Right kidney (tissue), 1 donor: Measurements from ENCODE around the gene HAP1.
"Not testable (repeated sequence)": the region's sequence is repeated elsewhere in the genome, so short reads cannot be mapped to it uniquely, and the experiment has no call there.

ENCODE experiments used
- DNase-seq: peaks from one replicate; pipeline ENCODE4 v3.0.0-alpha.2; 2016

Gene HAP1

DNA sequence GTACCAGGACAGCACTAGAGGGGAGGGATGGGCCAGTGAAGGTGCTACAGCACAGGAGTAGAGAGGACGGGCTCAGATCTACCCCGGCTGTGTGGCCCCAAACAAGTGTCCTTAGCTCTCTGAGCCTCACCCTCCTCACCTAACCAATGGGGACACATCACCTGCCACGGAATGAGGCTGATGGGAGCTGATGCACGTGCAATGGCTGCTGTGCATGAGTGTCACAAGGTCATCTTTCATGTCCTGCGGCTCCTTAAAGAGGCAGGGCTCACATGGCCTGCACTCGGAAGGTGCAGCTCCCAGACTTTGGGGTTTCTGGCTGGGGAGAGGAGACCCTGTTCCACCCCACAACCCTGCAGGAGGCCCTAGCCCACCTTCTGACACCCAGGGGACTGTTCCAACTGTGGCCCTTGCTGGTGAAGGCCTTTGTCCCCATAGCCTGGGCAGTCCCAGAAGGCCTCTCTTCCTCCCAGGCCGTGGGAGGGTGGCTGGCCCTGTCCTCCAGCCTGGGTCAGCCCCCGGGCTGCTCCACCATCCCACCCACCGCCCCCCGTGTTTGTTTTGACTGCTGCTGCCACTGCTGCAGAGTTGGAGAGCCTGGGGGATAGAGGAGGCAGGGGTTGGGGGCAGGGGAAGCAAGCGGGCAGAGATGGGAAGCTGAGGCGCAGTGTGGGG is 10.5 kb downstream of the HAP1 start:
- no peak for DNase-seq

DNA sequence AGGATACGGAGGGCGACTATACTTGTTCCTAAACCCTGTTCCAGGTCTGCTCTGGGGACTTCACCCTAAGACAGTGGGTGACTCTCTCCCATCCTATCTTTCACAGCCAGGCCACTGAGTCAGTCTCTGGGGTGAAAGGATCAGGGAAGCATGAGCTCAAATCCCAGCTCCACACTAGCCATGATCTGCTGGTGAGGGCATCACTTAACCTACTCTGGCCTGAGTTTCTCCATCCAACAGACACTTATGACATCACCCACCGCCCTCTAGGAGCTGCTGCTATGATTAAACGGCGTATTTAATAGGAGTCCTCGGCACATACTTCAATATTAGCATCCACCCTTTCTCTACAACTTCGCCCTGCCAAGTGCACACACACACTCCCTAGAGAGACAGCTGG is 12.2 kb downstream of the HAP1 start:
- DNase-seq = no peak

DNA sequence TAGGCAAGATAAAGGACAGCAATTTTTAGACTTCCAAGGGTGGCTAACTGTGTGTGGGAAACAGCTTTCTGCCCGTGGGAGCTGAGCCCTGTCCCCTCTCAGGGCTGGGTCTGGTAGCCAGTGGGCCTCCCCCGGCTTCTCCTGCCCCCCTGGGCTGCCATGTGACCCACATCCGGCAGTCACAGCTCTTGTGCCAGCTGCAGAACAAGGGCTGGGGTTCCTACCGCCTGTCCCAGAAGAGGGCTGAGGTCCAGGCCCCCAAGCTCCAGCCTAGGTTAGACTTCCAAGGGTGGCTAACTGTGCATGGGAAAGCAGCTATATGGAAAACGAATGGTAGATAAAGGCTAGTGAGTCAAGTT is 16.2 kb downstream of the HAP1 start:
- DNase-seq = no peak

DNA sequence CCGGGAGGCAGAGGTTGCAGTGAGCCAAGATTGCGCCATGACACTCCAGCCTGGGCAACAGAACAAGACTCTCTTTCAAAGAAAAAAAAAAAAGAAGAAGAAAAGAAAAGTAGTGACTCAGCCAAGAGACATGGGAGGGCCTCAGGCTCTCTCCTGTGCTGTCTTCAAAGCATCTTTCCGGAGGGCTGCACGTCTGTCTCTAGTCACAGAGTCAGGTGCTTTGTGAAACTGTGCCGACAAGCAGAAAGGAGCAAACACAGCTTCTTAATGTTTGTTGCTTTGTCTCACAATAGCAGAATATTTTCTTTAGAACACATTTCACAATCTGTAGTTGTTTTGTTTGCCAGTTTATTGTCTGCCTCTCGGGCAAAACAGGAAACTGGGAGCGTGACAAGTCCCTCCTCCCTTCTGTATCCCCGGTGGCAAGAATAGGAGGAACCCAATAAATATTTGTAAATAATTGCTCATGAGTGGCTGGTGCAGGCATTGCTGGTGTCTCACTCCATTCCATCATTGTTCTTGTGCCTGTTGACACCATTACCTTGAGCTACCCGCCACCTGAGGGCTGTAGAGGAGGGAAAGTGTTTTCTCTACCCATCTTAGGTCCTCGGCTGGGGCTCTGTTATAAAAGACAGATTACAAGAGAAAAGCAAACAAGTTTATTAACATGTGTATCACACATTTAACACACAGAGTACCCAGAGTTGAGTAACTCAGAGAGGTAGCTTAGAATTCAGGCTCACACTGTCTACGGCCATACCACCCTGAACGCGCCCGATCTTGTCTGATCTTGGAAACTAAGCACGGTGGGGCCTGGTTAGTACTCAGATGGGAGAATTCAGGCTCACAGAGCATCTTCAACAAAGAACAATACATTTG is 16.8 kb downstream of the HAP1 start:
- no peak for DNase-seq

DNA sequence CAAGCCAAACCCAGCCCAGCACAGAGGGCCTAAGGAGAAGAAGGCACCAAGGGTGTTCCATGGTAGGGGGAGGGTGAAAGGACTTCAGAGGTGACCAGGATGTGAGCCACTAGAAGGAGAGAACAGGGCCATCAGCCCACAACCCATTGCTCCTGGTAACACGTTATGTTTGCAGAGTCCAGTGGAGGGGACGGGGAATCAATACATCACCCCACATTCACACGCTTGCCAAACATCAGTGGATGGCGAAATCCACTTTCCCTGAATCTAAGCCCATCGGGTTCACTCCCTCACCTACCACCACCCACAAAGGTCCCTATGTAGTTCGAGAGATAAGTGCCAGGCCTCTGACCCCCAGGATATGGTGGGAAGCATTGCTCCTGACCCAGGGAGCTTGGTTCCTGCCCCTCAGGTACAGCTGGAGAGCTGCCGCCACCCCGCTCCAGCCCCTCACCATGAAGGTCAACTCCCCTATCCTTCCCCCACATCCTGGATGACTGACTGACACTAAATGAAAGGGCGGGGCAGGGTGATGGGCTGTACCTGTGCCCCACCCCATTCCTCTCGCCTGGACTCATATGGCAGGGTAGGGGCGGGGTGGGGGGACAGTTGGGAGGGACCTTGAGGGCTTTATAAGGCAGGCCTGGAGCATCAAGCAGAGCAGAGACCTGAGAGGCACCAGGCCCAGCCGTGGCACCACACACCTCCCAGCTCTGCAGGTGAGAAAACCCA is 22.6 kb downstream of the HAP1 start, which contains the start of gene GAST:
Gene GAST (plus strand): TSS at position 663 of the 732 bp plus-strand sequence. CDS start 3,106 bp downstream, outside the sequence.
- no peak for DNase-seq

DNA sequence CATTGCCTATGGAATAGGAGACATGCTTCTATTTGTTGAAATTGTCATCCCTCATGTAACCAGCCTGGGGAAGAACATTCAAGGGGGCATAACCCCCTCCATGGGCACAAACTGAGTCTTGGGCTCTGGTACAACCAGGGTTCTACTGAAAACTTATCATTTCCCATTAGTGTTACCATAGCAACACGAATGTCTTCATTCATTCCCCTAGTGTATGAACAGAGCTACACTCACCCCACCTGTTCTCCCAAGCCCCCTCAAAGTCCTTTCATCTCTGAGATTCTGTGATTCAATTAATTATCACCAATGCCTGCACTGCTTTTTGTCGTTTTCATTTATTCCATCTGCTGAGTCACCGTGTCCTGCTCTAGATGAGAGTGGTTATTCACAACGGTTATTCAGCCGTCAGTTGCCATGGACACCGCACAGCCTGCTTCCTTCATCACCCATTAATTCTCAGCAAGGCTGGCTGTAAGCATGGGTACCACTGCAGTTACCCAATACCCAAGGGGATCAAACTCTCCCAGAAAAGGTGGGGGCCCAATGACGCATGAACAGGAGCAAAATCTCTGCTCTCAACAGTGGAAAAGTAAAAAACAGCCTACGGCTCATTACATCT is 23.9 kb downstream of the HAP1 start:
- no peak for DNase-seq

DNA sequence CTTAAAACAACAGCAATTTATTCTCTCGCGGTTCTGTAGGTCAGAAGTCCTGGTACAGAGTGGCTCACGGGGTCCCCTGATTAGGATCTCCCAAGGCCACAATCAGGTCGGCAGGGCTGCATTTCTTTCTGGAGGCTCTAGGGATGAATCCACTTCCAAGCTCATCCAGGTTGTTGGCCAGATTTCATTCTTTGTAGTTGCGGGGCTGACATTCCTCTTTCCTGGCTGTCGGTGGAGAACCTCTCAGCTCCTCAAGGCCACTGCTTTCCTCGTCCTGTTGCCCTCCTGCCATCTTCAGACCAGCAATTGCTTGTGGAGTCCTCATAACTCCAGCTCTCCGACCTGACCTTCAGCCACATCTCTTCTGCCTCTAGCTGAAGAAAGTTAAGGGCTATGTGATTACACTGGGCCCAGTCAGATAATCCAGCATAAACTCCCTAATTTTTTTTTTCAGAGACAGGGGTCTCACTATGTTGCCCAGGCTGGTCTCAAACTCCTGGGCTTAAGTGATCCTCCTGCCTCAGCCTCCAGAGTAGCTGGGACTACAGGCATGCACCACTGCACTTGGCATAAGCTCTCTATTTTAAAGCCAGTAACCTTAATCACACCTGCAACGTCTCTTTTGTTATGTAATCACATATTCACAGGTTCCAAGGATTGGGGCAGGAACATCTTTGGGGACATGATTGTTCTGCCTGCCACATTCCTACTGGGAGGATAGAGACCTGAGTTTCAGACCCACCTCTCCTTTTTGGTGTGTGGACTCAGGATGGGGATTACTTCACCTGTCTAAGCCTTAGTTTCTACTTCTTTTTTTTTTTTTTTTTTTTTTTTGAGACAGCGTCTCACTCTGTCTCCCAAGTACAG is 26.4 kb downstream of the HAP1 start:
- no peak for DNase-seq

DNA sequence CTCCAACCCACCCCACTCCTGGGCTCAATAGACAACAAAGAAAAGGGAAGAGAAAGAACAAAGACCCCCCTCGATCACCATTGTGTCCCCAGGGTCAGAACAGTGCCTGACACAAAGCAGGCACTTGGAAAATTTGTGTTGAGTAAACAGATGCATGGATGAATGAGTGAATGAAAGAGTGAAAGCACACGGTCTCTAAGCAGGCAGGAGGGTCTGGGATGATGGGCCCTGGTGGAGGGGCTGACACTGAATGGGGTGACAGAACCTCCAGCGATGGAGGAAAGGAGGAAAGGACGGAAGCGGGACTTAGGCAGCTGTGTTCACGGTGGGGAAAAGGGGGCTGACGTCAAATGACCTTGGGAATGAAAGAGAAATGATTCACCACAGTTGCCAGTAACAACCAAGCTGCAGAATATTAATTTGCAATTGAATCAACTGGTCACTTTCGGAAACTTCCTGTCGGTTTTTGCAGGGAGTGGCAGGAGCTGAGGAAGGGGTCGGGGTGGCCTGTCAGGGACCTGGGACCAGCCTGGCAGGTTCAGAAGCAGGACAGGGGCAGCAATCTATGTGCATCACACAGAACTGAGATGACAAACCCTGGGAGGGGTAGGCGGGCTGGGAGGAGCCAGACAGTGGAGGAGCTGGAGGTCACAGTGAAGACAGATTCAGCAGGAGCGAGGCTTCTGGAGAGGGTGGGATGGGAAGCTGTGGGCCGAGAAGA is 29.0 kb downstream of the HAP1 start:
- DNase-seq = no peak

DNA sequence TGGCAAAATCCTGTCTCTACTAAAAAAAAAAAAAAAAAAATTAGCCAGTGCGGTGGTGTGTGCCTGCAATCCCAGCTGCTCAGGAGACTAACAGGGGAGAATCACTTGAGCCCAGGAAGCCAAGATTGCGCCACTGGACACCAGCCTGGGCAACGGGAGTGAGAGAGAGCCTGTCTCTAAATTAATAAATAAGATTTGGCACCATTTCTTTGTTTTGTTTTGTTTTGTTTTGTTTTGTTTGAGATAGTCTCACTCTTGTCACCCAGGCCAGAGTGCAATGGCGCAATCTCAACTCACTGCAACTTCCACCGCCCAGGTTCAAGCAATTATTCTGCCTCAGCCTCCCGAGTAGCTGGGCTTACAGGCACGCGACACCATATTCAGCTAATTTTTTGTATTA is 31.7 kb downstream of the HAP1 start:
- DNase-seq = no peak

DNA sequence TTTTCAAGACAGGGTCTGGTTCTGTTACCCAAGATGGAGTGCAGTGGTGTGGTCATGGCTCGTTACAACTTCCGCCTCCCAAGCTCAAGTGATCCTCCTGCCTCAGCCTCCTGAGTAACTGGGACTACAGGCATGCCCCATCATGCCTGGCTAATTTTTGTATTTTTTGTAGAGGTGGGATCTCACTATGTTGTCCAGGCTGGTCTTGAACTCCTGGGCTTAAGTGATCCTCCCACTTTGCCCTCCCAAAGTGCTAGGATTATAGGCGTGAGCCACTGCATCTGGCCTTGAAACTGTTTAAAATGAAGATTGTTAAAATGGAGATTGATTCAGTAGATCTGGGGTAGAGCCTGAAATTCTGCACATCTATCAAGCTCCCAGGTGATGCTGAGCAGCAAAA is 33.6 kb downstream of the HAP1 start:
- DNase-seq = not testable (repeated sequence)

DNA sequence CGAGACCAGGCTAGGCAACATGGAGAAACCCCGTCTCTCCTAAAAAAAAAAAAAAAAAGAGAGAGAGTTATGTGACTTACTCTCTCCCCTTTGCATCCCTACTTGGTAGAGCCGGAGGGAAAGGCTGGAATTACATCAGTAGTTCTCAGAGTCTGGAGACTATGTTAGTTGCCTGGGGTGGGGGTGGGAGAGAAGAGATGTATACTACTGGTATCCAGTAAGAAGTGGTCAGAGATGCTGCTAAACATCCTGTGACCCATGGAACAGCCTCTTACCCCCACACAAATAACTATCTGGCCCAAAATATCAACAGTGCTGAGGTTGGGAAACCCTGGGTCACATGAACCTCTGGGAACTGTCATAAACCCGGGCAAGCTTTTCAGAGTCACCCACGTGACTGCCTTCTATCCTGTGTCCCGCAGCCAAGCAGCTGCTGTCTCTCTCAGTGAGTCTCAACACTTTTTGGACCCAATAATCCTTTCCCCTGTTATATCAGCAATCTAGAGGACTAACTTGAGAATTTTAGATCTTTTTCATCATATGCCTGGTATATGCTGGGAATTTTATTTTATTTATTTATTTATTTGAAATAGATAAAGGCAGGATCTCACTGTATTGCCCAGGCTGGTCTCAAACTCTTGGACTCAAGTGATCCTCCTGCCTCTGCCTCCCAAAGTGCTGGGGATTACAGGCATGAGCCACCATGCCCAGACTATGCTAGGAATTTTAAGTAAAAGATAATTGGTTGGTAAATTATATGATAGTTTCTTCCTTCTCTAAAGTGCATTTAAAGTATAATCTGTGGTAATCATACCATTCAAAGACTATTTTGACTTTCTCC is 37.1 kb downstream of the HAP1 start:
- no peak for DNase-seq

DNA sequence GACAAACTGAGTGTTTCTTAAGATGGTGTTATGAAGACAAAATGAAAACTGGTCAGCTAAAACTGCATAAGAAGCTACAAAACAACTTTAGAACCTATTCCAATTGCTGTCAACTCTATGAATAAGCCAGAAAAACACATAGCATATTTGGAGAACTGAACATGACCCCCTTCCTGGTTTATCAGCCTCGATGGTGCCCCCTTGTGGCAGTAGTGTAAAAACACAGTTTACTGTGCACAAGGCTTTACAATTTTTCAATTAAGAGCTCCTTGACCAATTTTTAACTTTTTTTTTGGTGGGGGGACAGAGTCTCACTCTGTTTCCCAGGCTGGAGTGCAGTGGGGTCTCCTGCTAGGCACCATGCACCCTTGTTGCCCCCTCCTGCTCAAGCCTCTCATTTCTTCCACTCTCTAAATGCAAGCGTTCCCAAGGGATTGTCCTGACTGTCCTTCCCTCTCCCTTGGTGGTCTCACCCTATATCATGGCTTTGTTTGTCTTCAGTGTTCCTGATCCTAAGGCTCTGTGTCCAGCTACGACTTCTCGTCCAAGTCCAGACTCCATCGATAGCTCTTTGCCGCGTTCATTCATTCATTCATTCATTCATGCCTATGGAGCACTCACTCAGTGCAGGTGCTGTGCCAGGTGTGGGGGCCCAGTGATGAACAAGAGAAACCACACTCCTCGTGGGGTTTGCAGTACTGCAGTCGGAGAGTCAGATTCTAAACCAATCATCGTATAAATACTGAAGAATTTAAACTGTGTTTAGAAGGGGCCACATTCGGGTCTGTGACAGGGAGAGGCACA is 38.3 kb downstream of the HAP1 start:
- DNase-seq = no peak

DNA sequence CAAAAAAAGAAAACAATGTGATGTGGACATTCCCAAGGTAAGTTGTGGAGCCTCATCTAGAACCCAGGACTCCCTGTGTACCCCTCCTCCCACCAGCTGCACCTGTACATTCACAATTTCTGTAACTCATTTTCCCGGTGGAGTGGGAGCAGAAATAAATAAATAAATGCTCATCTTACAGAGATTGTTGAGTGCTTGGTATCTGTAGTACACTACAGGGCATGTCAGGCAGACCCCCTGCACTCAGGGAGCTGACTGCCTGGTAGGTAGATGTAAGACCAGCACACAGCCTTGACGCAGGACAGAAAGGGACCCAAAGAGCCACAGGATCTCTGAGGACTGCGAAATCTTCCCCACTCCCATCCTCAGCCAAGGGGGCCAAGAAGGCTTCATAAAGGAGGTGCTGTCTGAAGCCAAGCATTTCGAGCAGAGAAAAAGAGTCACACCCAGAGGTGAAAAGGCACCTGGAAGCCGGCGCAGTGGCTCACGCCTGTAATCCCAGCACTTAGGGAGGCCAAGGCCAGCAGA is 39.2 kb downstream of the HAP1 start:
- DNase-seq = no peak

DNA sequence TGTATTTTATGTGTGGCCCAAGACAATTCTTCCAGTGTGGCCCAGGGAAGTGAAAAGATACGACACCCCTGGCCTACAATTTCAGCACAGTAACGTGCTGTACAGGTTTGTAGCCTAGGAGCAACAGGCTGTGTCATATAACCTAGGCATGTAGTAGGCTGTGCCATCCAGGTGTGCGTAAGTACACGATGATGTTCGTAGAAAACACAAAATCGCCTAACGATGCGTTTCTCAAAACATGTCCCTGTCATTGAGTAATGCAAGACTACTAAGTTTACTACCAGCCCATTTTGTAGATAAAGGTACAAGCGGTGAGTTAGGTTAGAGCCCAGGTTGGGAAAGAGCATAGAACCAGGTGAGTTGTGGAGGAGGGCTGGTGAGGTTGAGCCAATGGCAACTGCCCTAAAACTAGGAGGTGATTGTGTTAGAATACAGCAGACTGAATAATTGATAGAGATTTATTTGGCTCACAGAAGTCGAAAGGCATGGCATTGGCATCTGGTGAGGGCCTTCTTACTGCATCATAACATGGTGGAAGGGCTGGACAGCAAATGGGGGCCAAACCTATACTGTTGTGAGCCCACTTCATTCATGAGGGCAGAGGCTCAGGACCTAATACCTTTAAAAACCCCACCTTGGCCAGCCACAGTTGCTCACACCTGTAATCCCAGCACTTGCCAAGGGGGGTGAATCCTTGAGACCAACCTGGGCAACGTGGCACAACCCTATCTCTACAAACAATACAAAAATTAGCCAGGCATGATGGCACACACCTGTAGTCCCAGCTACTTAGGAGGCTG is 41.5 kb downstream of the HAP1 start:
- DNase-seq = no peak

DNA sequence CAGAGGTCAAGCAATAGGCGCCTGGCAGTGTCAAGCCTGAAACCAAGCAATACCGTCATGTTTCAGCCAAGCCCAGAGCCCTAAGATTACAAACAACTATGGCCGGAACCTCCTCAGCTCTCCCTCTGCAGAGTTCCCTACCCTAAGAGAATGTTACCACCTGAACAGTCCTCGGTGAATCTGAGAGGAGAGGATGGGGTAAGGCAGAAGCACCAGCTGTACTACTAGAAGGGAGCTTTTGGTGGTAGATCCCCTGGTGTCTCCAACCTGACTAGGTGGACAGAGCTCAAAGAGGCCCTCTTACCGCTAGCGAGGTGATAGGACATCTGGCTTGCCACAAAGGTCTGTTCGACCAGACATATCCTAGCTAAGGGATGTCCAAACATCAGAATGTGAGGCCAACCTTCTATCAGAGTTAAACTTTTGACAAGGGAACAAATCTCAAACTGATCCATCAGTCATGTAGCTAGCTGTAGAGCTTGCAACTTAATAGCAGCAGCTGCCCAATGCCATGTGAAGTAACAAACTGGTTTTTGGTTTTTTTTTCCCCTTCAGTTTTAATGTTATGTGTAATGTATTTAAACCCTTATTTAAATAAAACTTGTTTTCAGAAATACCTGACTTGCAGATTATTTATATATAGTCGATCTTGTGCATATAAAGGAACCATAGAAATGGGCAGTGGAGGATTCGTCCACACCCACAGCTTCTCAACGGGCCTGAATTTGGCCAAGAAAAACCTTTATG is 43.2 kb downstream of the HAP1 start:
- DNase-seq = no peak

DNA sequence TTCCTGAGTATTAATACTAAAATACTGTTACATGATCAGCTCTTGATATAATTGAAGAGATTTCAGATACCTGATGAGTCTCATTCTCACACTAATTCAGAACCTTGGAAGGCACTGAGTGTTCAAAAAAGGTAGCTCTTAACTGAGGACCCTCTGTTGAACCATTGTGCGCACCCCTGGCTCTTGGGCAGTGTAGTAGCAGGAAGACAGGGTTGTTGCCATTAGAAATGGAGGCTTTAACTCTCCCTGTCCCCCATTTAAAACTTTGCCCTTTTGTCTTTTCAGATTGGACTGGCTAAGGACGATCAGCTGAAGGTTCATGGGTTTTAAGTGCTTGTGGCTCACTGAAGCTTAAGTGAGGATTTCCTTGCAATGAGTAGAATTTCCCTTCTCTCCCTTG is 43.9 kb downstream of the HAP1 start:
- no peak for DNase-seq
